ENCODE data around the gene URGCP.

Gene URGCP, protein sequence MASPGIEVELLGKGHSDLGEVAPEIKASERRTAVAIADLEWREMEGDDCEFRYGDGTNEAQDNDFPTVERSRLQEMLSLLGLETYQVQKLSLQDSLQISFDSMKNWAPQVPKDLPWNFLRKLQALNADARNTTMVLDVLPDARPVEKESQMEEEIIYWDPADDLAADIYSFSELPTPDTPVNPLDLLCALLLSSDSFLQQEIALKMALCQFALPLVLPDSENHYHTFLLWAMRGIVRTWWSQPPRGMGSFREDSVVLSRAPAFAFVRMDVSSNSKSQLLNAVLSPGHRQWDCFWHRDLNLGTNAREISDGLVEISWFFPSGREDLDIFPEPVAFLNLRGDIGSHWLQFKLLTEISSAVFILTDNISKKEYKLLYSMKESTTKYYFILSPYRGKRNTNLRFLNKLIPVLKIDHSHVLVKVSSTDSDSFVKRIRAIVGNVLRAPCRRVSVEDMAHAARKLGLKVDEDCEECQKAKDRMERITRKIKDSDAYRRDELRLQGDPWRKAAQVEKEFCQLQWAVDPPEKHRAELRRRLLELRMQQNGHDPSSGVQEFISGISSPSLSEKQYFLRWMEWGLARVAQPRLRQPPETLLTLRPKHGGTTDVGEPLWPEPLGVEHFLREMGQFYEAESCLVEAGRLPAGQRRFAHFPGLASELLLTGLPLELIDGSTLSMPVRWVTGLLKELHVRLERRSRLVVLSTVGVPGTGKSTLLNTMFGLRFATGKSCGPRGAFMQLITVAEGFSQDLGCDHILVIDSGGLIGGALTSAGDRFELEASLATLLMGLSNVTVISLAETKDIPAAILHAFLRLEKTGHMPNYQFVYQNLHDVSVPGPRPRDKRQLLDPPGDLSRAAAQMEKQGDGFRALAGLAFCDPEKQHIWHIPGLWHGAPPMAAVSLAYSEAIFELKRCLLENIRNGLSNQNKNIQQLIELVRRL

GRCh38 chr7:43906331-43907010 is at the start of gene URGCP:
URGCP (minus strand) TSS chr7:43906596; CDS start chr7:43906575, 21 bp downstream.
- DNase-seq, result peak; percentile 12 to 42 (median 34)

DNA sequence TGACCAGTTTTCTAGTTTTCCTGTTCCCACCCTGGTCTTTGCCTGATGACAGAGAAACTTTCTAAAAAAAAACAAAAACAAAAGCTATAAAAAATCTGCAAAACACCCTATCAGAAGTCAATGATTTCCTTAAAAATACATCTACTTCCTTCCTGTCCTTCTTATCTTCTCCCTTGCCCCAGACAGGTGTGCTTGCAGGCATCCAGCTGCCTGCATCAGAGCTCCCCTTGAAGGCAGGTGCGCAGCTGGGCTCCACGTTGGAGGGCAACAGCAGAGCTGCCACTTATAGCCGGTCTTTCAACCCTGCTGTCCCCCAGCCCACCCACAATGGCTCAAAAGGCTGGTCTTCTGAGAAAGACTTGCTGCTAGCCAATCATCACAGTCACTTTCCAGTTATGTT is 49.6 kb upstream of the URGCP start:
- DNase-seq, result no peak

- no peak for DNase-seq
Measured at GRCh38 chr7:43954524-43955228, 48.3 kb upstream of the URGCP start.

GRCh38 chr7:43953071-43953470 is 46.7 kb upstream of the URGCP start:
- no peak for DNase-seq

- no peak for DNase-seq
Measured at GRCh38 chr7:43952028-43952427, 45.6 kb upstream of the URGCP start.

GRCh38 chr7:43944286-43944685 is 37.9 kb upstream of the URGCP start:
- DNase-seq, result no peak

- no peak for DNase-seq
Measured at GRCh38 chr7:43943417-43944187, 37.2 kb upstream of the URGCP start.

DNA sequence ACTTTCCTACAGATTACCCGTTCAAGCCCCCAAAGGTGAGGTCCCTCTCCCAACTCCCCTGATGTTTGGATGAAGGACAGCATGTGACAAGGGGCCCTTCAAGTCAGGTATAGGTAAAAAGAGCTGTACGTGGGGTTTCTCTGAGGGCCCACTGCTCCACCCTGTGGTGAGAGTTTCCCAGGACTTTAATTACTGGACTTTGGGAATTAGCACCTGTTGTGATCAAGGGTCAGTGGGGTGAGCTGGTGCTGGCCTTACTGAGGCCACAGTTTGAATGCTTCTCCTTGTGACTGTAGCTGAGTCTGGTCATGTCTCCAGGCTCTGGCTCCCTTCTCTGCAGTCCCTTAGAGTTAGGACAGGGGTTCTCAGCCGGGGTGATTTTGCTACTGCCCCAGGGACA is 36.6 kb upstream of the URGCP start:
- no peak for DNase-seq

DNA sequence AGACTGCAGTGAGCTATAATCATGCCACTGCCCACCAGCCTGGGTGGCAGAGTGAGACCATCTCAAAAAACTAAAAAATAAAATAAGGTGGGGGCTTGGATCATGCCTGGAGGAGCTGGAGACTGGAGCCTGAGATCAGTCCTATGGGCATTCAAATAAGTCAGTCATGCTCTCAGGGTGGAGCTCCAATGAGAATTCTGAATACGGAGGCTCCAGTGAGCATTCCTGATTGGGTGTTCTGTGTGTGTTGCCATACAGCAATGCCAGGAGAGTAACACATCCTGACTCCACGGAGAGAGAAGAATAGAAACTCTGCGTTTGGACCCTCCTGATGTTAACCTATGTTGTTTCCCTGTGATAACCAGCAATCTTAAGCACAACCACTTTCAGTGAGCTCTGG is 35.9 kb upstream of the URGCP start:
- no peak for DNase-seq

- no peak for DNase-seq
Measured at GRCh38 chr7:43938892-43939482, 32.6 kb upstream of the URGCP start.

DNA sequence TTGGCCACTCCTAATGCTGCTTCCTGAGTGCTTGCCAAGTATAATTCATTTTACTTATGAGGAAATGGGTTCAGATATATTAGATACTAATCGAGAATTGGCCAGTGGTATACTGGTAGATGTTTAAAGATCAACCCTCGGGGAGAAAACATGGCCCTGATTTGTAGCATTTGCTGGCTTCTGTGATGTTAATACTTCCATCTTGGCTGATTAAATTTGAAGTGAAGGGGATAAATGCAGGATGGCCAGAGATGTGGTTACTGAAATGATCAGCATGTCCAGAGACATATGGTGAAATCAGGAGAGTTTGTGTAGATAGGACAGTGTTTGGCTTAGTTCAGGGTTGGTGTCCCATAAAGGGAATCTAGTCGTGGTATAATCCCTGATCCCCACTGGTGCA is 31.0 kb upstream of the URGCP start:
- DNase-seq, result no peak

DNA sequence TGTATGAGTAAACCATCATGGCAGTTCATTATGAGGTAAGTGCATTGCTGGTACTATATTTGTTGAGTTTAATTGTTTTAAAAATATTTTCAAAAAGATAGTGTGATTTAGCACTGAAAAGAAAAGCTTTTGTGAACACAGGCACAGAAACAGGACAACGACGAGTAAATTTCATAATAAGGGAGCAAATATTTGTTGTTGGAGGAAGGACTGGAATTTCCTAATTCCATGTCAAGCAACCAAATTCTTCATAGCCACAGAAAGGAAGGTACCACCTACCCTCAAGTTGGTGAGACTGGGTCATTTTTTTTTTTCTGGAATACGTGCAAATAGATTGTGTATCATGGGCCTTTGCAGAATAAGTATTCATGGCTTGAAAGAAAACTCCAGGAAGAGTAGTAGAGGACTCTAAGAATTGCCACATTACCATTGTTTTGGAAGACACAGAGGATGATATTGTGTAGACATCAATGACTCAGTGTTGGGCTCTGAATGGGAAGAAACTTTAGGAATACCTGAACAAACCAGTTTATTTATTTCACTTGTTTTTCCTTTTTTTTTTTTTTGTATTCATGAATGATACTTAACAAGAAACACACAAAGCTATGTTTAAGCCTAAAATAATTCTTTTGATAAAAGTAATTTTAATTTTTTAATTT is 27.6 kb upstream of the URGCP start:
- DNase-seq, result no peak

- DNase-seq, result no peak
Measured at GRCh38 chr7:43931346-43931745, 24.9 kb upstream of the URGCP start.

GRCh38 chr7:43929529-43930457 is 23.4 kb upstream of the URGCP start:
- no peak for DNase-seq

GRCh38 chr7:43927810-43928209 is 21.4 kb upstream of the URGCP start:
- no peak for DNase-seq

DNA sequence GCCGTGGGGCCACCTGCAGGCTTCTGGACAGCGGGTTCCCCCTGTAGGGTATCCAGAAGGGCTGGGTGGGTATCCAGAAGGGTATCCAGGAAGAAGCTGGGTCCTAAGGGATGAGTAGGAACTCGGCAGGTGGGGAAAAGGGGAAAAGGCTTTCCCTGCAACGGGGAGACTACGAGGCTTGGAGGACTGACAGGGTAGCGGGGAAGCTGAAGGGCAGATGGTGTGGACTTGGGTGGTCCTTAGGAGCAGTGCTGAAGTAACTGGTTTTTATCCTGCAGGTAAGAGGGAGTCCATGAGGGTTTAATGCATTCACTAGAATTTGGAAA is 20.4 kb upstream of the URGCP start:
- DNase-seq, result no peak

DNA sequence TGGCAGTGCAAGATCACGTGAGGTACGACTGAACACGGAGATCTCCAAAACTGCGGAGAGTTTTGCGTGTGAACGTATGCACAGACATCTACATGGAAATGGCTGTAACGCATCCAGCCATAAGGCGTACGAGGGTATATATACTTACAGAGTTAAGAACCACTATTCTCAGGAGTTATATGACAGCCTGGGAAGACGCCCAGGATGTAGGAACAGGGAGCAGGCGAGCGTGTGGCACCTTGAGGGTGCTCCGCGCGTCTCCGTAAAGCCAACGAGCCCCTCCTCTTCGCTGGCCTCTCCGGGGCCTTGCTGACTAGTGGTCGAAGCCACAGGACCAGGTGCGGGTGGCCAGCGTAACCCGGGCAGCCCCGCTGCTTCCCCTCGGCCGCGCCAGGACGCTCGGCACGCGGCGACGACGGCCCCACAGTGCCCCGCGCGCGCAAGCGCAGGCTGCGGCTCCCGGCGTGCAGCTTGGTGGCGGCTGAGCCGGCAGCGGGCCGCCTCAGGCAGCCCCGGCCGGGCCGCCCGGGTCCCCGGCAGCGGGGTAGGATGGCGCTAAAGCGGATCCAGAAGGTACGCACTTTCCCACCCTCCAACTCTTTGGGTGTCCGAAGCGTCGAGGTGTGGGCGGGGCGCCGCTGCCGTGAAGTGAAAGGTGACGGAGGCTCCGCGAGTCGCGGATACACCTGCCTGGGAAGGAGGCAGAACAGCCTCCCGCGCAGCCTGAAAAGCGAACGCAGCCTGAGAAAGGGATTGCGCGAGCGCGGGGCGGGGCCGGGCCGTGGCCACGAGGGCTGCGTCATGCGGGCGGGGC is 19.8 kb upstream of the URGCP start, which contains the start of gene UBE2D4:
Gene UBE2D4, plus strand, starts transcription at position 453 of the 814 bp plus-strand sequence. Its CDS starts 97 bp downstream, at position 550.
- peak; percentile 71 to 81 (median 79) for DNase-seq

DNA sequence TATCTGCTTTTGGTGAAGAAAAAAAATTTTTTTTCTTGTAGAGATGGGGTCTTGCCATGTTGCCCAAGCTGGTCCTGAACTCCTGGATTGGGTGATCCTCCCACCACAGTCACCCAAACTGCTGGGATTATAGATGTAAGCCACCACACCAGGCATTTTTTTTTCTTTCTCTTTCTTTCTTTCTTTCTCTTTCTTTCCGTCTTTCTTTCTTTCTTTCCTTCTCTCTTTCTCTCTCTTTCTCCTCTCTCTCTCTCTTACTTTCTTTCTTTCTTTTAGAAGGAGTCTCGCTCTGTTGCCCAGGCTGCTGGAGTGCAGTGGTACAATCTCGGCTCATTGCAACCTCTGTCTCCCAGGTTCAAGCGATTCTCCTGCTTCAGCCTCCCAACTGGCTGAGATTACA is 16.3 kb upstream of the URGCP start:
- DNase-seq, result no peak

- no peak for DNase-seq
Measured at GRCh38 chr7:43921423-43921822, 15.0 kb upstream of the URGCP start.
